ENCODE measurements around the gene HINFP.

The HINFP gene, protein sequence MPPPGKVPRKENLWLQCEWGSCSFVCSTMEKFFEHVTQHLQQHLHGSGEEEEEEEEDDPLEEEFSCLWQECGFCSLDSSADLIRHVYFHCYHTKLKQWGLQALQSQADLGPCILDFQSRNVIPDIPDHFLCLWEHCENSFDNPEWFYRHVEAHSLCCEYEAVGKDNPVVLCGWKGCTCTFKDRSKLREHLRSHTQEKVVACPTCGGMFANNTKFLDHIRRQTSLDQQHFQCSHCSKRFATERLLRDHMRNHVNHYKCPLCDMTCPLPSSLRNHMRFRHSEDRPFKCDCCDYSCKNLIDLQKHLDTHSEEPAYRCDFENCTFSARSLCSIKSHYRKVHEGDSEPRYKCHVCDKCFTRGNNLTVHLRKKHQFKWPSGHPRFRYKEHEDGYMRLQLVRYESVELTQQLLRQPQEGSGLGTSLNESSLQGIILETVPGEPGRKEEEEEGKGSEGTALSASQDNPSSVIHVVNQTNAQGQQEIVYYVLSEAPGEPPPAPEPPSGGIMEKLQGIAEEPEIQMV

GRCh38 chr11:119121008-119121810 lies at the start of gene HINFP:
Gene HINFP, plus strand, starts transcription at chr11:119121580. Its CDS starts 5,365 bp downstream, at chr11:119126945.
- TF ChIP-seq, protein P1, sequence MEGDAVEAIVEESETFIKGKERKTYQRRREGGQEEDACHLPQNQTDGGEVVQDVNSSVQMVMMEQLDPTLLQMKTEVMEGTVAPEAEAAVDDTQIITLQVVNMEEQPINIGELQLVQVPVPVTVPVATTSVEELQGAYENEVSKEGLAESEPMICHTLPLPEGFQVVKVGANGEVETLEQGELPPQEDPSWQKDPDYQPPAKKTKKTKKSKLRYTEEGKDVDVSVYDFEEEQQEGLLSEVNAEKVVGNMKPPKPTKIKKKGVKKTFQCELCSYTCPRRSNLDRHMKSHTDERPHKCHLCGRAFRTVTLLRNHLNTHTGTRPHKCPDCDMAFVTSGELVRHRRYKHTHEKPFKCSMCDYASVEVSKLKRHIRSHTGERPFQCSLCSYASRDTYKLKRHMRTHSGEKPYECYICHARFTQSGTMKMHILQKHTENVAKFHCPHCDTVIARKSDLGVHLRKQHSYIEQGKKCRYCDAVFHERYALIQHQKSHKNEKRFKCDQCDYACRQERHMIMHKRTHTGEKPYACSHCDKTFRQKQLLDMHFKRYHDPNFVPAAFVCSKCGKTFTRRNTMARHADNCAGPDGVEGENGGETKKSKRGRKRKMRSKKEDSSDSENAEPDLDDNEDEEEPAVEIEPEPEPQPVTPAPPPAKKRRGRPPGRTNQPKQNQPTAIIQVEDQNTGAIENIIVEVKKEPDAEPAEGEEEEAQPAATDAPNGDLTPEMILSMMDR (IDR thresholded peaks at IDR 0.05), result no peak
- no peak for TF ChIP-seq ZFX (IDR thresholded peaks at IDR 0.05; ENCODE audit: borderline replicate concordance)

GRCh38 chr11:119077839-119078238 lies 43.5 kb upstream of the HINFP start:
- no peak for TF ChIP-seq ZFX (IDR thresholded peaks at IDR 0.05; ENCODE audit: borderline replicate concordance)
- TF ChIP-seq, protein P1 (IDR thresholded peaks at IDR 0.05), result no peak
- H3K27ac ChIP-seq, result no peak overlapping the region

More at GRCh38 chr11:119121008-119121810, at the start of gene HINFP:
- peak within 1 kb of the TSS; percentile 74 for H3K27ac ChIP-seq

GRCh38 chr11:119078675-119079420 lies 42.5 kb upstream of the HINFP start:
- no peak for TF ChIP-seq ZFX (IDR thresholded peaks at IDR 0.05; ENCODE audit: borderline replicate concordance)
- H3K27ac ChIP-seq, result no peak overlapping the region

GRCh38 chr11:119081682-119082260 lies 39.6 kb upstream of the HINFP start:
- no peak for TF ChIP-seq ZFX (IDR thresholded peaks at IDR 0.05; ENCODE audit: borderline replicate concordance)
- TF ChIP-seq, protein P1 (IDR thresholded peaks at IDR 0.05), result no peak
- no peak overlapping the region for H3K27ac ChIP-seq

DNA sequence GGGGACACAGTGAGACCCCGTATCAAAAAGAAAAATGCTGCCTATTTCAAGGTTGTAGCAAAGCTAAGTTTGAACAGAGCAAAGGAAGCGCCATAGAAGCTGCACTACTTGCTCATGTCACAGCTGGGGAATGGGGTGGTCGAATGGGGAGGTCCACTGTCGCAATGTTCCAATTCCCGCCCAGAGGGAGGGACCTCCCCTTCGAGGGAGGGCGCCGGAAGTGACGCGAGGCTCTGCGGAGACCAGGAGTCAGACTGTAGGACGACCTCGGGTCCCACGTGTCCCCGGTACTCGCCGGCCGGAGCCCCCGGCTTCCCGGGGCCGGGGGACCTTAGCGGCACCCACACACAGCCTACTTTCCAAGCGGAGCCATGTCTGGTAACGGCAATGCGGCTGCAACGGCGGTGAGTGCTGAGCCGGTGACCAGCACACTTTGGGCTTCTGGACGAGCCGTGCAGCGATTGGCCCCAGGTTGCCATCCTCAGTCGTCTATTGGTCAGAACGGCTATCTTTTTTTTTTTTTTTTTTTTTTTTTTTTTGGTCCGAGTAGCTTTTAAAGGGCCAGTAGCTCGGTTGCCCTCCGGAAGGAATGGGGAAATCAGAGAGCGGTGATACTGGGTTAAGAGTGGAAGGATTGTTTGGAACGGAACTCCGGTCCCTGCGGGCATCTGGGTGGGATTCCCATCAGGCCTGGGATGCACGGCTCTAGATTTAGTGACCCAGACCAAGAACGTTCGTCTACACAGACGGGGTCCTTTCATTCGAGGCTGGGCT lies 36.5 kb upstream of the HINFP start, which contains the start of gene HMBS:
TSS of gene HMBS (plus strand) at position 219 of the 774 bp plus-strand sequence. CDS start at position 372, 153 bp downstream.
- peak within 1 kb of the TSS; percentile 81 for H3K27ac ChIP-seq
- TF ChIP-seq, protein P1 (IDR thresholded peaks at IDR 0.05), result no peak
- no peak for TF ChIP-seq ZFX (IDR thresholded peaks at IDR 0.05; ENCODE audit: borderline replicate concordance)

- peak overlapping the region; percentile 81 for H3K27ac ChIP-seq
- TF ChIP-seq, protein P1 (IDR thresholded peaks at IDR 0.05), result no peak
- no peak for TF ChIP-seq ZFX (IDR thresholded peaks at IDR 0.05; ENCODE audit: borderline replicate concordance)
Observed at GRCh38 chr11:119085437-119085847, 35.9 kb upstream of the HINFP start.

Data from 22Rv1 (cell line).